ENCODE data around the gene RFC4.

DNA sequence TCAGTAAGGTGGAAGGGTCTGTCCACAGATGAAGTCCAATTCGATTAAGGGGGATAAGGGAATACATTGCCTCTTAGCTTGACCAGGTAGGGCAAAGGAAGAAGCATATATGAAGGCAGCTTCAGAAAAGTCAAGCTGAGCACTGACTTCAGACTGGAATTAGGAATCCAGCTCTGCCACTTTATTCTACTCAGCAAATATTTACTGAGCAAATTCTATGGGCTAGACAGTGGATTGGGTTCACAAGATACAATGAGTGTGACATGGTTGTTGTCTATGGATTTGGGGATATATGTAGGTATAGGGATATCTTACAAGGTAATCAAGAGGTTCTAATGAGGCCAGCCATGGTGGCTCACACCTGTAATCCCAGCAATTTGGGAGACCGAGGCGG, 36.8 kb upstream of the RFC4 start:
- TF ChIP-seq, protein P1, sequence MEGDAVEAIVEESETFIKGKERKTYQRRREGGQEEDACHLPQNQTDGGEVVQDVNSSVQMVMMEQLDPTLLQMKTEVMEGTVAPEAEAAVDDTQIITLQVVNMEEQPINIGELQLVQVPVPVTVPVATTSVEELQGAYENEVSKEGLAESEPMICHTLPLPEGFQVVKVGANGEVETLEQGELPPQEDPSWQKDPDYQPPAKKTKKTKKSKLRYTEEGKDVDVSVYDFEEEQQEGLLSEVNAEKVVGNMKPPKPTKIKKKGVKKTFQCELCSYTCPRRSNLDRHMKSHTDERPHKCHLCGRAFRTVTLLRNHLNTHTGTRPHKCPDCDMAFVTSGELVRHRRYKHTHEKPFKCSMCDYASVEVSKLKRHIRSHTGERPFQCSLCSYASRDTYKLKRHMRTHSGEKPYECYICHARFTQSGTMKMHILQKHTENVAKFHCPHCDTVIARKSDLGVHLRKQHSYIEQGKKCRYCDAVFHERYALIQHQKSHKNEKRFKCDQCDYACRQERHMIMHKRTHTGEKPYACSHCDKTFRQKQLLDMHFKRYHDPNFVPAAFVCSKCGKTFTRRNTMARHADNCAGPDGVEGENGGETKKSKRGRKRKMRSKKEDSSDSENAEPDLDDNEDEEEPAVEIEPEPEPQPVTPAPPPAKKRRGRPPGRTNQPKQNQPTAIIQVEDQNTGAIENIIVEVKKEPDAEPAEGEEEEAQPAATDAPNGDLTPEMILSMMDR (IDR thresholded peaks at IDR 0.05): no peak
- no peak for TF ChIP-seq POLR2A (IDR thresholded peaks at IDR 0.05)
